Measurements from ENCODE around the gene CBFA2T3. TPM values are rescaled to one million over a fixed set of nuclear protein-coding genes. Genes with fewer than 3 reads are reported as not detected.
A peak's percentile ranks its signal among the peaks of the same experiment; 100 is the strongest.

CBFA2T3 gene
- total RNA-seq, 2 donors from 2014 or later = 10.5 to 15.7 TPM

DNA sequence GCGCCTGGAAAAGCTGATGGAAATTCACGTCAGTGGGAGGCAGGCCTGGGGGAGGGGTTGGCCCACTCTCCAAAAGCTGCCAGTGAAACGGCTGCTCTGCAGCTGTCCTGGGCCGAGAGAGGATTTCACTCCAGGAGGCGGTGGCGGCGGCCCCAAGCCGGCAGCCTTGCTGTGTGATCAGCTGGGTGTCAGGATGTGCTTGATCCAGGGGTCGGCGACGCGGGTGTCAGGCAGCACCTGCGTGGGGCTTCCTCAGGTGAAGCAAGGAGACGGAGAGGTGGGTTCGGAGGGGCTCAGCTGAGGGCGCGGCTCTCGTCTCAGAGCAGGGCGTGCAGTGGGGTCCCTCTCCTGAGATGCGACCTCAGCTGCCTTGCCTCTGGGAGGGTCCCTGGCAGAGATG, 7.0 kb downstream of the CBFA2T3 start:
- ATAC-seq (no peak), DNase-seq (no peak)
- intact Hi-C loops (cut with DNase I, micrococcal nuclease) = no loop called here

DNA sequence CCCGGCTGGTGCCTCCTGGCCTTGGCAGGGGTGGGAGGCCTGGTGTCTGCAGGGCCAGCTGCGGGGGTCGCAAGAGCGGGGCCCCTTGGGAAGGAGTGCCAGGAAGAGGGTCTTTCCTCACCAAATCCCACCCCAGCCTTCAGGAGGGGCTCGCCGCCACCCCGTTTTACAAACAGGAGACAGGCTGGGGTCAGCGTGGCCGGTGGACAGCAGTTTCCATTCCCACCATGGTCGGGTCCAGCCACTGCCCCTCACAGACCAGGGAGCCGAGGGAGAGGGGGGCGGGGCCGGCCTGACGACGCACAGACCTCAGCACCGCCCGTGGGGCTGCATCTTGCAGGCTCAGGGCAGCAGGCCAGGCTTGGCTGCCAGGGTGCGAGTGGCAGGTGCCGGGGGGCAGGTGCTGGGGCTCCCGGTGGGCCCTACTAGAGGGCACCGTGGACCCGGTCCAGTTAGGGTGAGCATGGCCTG, 7.6 kb downstream of the CBFA2T3 start:
- DNase-seq = no peak
- intact Hi-C loops (cut with DNase I, micrococcal nuclease) = no loop called here
- ATAC-seq = no peak

DNA sequence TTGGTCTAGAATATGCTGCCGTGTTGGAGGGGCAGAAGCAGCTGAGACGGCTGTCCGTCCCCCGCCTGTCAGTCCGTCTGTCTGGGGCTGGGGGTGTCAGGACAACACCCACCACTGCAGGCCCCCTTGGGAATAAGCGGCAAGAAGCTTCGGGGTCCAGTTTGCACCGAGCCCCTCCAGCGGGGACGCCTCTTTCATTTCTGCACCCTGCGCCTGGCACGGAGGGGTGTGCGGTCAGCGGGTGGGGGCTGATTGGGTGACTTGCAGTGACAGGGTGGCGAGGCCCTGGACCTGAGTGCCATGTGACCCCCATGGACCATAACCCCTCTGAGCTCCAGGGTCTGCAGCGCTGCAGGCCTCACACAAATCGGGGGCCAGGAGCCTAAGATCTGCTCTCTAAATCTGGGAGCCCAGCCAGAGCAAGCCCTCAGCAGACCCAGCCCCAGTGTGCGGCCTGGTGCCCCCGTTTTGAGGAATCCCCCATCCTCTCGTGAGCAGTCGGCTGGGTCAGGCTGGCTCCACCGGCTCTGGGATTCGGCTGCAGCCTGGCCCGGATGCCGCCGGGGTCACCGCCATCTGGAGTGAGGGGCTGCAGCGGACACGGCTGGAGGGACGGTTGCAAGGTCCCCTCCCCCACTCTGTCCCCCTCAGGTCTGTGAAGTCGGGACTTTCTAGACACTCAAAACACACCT, 8.3 kb downstream of the CBFA2T3 start:
- DNase-seq = no peak
- intact Hi-C loops (cut with DNase I, micrococcal nuclease) = no loop called here

DNA sequence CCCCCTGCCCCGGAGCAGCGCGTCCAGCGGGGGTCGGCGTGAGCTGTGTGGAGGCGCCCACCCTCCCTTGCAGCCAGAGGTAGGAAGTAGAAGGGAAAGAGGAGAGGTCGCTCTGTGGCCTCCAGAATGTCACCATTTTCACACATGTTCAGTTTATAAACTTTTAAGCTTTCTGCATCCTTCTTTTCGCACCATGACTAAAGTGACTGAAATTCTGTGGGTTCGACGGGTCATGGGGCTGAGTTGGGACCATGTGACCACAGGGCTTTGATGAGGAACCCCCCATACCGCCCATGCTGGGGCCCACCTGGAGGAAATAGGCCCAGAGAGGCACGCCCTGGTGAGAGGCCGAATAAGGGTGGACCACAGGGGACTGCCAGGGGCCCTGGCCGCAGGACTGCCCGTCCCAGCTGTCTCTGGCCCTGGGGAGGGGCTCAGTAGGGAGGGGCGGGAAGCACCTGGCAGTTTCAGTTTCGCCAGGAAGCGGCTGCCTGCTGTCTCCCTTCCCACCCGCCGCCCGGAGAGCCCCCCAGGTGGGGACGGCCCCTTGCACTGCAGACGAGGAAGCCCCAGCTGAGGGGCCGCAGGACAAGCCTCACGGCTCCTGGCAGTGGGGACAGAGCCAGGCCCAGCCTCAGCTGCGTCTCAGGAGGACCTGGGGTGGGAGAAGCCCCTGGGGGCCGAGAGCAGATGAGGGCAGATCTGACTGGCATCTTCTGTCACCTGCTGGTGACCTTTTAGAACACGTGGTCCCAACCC, 9.0 kb downstream of the CBFA2T3 start:
- ATAC-seq (peak; percentile 66), DNase-seq (peak; percentile 56 to 61)
- intact Hi-C loops (cut with DNase I, micrococcal nuclease) = no loop called here

More for the DNA sequence above, 8.3 kb downstream of the CBFA2T3 start:
- ATAC-seq = no peak

DNA sequence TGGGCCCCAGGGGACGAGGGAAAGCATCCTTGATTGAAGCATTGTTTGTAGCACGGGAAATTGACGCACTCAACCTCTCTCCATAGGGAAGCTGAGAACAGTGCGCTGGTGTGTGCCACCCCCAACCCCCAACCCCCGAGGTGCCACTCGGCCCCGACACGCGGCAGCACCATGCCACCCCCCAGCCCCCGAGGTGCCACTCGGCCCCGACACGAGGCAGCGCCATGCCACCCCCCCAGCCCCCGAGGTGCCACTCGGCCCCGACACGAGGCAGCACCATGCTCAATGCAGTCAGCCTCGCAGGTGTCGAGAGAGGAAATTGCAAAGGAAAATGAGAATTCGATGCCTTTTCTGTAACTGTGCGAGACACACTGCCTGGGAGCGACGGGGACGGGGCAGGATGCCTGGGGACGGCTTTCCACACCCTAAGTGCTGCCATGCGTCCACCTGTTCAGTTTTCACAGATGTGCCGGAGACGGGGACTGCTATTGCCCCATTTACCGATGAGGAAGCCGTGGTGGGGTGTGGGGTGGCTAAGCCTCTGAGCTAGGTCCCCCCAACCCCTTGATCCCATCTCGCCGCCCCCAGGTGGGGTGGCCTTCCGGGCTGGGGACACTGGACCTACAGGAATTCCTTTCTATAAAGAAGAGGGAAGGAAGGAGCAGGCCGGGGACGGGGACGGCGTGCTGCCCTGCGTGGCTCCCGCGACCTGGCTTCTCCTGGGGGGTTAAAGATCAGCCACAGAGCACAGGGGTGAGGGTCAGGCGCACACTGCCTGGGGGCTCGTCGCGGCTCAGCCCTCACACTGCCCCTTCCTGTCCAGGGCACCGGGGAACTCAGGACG, 9.8 kb downstream of the CBFA2T3 start:
- DNase-seq = no peak
- intact Hi-C loops (cut with DNase I, micrococcal nuclease) = no loop called here
- no peak for ATAC-seq

DNA sequence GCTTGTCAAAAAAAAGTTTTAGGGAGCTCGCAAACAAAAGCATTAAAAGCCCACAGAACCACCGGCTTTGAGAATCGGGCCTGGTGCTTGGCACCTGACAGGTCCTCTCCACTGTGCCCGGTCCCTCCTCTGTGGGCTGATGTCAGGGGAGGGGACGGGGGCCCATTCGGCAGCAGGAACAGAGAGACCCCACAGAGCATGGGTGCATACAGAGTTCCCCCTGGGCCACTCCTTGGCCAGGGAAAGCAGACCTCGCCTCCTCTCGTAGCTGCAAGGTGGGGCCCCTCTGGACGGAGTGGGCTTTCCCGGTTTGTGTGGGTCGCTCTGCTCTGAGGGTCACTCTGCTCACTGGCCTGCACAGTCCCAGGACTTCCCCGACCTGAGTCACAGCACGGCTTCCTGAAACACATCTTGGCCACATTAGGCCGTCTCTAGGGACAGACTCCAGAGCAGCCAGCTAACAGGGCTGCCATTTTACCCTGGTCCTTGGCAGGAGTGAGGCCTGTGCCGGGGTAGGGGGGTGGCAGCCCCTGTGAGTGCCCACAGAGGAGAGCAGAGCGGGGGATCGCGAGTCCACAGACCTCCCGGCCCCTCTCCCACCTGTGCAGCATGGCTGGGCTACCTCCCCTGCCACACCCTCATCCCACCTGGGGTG, 11.1 kb downstream of the CBFA2T3 start:
- no peak for ATAC-seq
- DNase-seq = no peak
- intact Hi-C loops (cut with DNase I, micrococcal nuclease) = no loop called here

DNA sequence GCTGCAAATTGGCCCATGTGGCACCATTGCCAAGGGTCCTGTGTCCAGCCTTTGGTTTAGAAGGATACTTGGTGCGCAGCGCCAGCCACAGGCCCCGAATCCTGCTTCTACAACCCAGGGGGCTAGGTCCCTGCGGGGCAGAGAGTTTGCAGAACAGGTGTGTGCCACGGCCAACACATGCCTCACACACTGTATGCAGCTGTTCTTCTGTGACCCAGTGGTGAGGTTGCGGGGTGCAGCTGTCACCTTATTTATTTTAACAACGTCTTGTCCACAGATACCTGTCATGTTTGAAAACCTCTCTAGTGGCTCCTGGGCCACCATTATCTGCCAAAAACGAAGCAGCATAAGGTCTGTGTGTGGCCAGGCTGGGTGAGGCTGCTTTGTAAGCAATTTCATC, 11.6 kb downstream of the CBFA2T3 start:
- DNase-seq = peak in 1 of 2 donors; percentile 14
- intact Hi-C loops (cut with DNase I, micrococcal nuclease) = no loop called here
- no peak for ATAC-seq

DNA sequence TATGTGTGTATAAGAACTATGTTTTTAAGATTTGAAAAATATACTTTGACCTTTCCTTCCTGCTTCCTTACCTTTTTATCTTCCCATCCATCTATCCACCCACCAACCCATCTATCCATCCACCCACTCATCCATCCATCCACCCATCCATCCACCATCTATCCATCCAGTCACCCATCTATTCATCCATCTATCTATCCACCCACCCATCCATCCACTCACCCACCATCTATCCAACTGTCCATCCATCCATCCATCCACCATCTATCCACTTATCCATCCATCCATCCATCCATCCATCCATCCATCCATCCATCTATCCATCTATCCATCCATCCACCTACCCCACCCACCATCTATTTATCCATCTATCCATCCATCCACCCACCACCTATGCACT, 12.4 kb downstream of the CBFA2T3 start:
- intact Hi-C loops (cut with DNase I, micrococcal nuclease) = no loop called here
- DNase-seq (no peak), ATAC-seq (no peak)

DNA sequence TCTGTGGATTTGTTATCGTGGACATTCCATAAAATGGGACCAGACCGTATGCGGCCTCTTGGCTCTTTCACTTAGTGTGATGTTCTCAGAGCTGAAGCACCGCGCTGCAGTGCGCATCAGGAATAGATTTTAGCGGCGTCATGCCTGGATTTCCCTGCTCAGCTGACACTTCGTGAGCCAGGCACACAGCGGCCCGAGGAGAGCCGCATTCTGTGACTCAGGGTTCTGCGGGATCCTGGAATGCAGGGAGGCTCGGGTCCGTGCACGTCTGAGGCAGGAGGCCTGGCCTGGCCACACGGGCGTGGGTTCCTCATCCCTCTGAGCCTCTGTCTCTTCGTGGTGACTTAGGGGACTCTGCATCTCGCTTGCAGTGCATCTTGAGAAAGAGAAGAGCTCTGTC, 13.4 kb downstream of the CBFA2T3 start:
- intact Hi-C loops (cut with DNase I, micrococcal nuclease) = no loop called here
- no peak for ATAC-seq
- no peak for DNase-seq

DNA sequence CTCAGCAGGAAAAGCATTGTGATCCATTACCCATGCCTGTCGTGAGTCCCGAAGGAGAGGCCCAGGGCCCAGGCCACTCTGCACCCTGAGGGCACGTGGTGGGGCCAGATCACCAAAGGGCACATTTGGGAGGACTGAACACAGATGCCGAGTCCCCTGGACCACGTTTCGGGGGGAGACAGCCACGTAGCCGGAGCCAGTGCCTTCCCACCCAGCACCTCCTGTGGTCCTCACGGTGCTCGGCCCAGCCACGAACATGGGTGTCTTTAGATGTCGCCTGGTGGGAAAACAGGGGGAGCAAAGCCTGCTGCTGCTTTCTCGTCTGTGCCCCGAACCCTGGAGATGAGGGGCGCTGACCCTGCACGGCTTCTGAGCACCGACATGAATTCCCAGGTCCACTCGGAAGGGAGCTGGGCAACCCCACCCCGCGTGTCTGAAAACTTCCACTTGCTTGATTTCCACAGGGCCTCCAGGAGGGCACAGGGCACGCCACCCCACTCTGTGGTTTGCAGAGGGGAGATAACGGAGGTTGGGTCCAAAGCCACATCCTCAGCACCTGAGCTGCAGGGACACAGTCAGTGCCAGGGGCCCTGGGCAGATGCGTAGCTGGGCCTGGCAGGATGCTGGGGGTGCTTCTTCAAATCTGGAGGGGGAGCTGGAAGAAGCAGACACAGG, 14.4 kb downstream of the CBFA2T3 start:
- intact Hi-C loops (cut with DNase I, micrococcal nuclease) = no loop called here
- no peak for ATAC-seq
- DNase-seq = peak in 1 of 2 donors; percentile 2

DNA sequence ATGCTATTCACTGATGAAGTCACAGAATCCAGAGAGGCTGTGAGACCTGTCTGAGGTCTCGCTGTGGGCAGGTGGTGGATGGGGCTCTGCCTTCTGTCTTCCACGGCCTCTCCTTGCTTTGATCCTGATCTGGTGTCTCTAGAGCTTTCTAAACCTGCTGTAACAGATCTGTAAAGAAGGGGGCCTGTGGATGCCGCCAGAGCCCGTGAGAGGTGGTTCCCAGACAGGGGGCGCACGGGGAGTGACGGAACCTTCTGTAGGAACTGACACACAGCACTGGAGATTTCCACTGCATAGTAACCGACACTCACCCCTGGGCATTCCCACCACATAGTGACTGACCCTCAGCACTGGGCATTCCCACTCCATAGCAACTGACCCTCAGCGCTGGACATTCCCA, 16.0 kb downstream of the CBFA2T3 start:
- intact Hi-C loops (cut with DNase I, micrococcal nuclease) = no loop called here
- ATAC-seq (no peak), DNase-seq (peak in 1 of 2 donors; percentile 1)

DNA sequence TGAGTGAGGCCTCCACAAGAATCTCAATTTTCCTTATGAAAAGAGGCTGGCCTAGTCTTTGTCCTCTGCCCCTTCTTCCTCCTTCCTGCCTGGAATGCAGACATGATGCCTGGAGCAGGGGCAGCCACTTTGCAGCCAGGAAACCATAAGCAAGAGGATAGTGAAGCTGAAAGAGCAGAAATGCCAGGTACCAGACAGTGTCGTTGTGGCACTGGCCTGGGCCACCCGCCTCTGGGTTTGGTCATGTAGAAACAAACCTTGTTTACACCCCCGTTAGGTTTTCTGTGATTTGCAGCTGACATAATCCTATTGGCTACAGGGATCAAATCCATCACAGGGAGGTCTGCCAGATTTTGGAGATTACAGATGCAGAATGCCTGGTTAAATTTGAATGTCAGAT, 16.5 kb downstream of the CBFA2T3 start:
- intact Hi-C loops (cut with DNase I, micrococcal nuclease) = no loop called here
- DNase-seq = peak in 1 of 2 donors; percentile 1

DNA sequence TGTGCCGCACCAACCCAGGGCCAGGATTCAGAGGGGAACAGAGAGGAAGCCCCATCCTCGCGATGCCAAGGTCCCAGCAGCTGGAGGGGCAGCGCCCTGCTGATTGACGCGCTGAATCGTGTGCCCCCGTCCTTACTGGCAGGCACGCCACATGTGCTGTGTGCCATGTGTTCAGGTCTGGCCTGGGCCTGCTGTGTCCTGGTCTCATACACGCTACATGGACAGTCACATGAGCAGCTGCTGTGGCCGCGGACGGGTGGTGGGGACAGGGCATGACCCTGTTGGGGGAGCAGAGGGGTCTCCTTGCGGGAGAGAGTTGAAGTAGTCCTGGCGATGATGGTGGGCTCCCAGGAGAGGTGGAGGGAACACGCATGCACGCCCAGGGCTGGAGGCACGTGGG, 18.0 kb downstream of the CBFA2T3 start:
- no peak for ATAC-seq
- DNase-seq = no peak
- intact Hi-C loops (cut with DNase I, micrococcal nuclease) = no loop called here

More for the DNA sequence above, 16.5 kb downstream of the CBFA2T3 start:
- ATAC-seq = no peak

DNA sequence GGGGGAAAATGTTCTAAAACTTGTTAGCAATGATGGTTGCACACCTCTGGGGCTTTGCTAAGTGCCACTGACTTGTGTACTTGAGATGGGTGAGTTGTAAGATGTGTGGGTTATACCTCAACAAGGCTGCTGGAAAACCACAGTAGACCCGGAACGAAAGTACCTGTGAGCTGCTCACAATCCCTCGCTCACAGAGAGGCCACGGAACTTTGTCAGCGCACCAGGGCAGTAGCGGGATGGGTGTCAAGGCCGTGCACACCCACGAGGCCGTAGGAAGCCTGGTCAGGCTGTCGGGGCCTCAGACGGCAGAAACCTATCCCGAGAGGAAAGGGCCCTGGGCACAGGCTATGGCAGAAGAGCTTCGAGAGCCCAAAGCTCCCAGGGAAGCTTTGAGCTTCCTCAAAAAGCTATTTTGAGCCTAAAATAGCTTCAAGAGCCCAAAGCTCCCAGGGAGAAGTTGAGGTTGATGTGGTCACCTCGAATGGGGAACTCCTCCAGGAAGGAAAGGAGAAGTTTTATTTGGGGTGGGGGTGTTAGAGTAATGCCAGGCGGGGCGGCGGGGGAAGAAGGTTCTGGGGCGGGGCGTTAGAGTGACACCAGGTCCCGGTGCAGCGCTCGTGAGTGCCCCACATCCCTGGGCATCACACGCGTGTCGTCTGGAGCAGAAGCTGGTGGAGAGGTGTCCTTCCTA, 19.0 kb downstream of the CBFA2T3 start:
- intact Hi-C loops (cut with DNase I, micrococcal nuclease) = no loop called here
- no peak for ATAC-seq
- peak in 1 of 2 donors; percentile 17 for DNase-seq

DNA sequence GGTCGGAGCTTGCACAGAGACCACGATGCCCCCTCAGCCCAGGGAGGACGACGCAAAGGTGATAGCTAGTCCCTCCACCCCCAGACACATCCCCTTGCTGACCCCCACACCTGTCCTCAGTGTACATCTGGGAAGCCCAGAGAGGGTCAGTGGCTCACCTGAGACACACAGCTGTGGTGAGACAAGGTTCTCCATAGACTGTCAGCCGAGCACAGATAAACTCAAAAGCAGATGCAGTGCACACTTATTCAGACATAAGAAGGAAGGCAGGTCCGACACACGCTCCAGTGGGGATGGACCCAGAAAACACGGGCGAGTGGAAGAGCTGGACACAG, 19.6 kb downstream of the CBFA2T3 start:
- no peak for ATAC-seq
- intact Hi-C loops (cut with DNase I, micrococcal nuclease) = no loop called here
- no peak for DNase-seq

DNA sequence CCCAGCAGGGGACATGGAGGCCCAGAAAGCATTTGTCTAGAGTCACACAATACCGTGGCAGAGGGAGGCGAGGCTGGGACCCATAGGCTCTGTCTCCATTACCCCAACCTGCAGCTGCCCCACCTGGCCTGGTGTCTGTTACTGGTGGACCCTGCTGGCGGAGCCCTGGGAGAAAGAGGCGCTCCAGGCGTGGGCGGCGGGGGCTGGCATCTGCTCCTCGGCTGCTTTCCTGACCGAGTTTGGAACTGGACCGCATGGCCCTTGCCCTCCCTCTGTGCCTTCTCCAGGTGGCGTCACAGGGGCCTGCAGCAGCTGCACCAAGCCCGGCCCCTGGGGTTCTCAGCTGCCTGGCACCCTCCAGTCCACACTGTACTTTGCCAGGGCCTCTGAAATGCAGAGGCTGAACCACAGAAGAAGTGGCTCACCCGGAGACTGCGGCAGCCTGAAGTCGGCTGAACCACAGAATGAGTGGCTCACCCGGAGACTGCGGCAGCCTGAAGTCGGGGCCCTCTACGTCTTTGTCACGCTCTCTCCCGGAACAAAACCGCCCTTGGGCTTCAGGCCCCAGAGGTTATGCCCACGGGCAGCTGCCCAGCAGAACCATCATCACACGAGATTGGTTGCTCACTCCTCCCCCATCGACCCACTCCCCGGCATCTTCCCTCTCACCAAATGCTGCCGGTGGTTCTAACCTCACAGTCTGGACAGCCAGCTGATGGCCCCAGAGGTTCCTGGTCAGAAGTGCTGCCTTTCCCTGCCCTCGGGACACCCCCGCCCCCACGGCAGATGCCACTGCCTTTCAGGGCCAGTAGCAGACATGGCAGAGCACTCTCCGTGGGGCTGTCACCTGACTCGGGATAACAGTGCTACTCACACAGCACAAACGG, 20.2 kb downstream of the CBFA2T3 start:
- DNase-seq (peak in 1 of 2 donors; percentile 4), ATAC-seq (no peak)
- intact Hi-C loops (cut with DNase I, micrococcal nuclease) = no loop called here

DNA sequence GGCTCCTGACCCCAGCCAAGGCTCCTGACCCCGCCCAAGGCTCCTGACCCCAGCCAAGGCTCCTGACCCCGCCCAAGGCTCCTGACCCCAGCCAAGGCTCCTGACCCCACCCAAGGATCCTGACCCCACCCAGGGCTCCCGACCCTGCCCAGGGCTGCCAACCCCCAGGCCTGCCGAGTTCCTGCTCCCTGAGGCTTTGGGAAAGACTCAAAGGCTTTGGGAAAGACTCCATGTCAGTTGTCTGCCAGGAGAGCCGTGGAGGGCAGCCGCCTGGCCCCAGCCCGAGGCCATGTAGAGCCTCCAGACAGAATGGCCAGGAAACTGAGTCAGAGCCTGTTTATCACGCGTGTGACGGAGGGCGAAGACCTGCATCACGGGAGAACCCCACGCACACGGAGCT, 21.1 kb downstream of the CBFA2T3 start:
- ATAC-seq (no peak), DNase-seq (peak in 1 of 2 donors; percentile 2)
- intact Hi-C loops (cut with DNase I, micrococcal nuclease) = no loop called here

Data from left colon (tissue), 2 donors.